HFF-Myc (cell line): ENCODE measurements around the gene STT3B.

ENCODE experiments used
- DNase-seq: peaks from one replicate; pipeline ENCODE4 v3.0.0-alpha.2; 2011; ENCODE audit warnings: low read depth; ENCODE audit errors: extremely low read depth
- H3K4me3 ChIP-seq: replicated peaks from 2 replicates; pipeline ENCODE4 v1.5.1; 2011; ENCODE audit warnings: low read depth, mild to moderate bottlenecking, control low read depth, low read length
- CTCF ChIP-seq: IDR thresholded peaks from 2 replicates; pipeline ENCODE4 v1.5.1; 2012; ENCODE audit warnings: mild to moderate bottlenecking, low read depth, low read length, control low read depth; ENCODE audit errors: missing control alignments

STT3B gene

GRCh38 chr3:31555204-31555603 is 22.5 kb downstream of the STT3B start:
- TF ChIP-seq CTCF, result no peak
- no peak overlapping the region for H3K4me3 ChIP-seq
- DNase-seq, result no peak

- H3K4me3 ChIP-seq, result no peak overlapping the region
- no peak for DNase-seq
- TF ChIP-seq CTCF, result no peak
Observed at GRCh38 chr3:31559872-31560534, 27.3 kb downstream of the STT3B start.

- DNase-seq, result no peak
- H3K4me3 ChIP-seq, result no peak overlapping the region
- TF ChIP-seq CTCF, result no peak
Observed at GRCh38 chr3:31561891-31562290, 29.2 kb downstream of the STT3B start.

GRCh38 chr3:31562525-31562924 is 29.8 kb downstream of the STT3B start:
- H3K4me3 ChIP-seq, result no peak overlapping the region
- TF ChIP-seq CTCF, result no peak
- DNase-seq, result no peak

GRCh38 chr3:31565288-31565687 is 32.6 kb downstream of the STT3B start:
- H3K4me3 ChIP-seq, result no peak overlapping the region
- DNase-seq, result no peak
- TF ChIP-seq CTCF, result no peak

- H3K4me3 ChIP-seq, result no peak overlapping the region
- DNase-seq, result no peak
- TF ChIP-seq CTCF, result peak; percentile 54
Observed at GRCh38 chr3:31567036-31567435, 34.3 kb downstream of the STT3B start.

GRCh38 chr3:31568649-31569048 is 35.9 kb downstream of the STT3B start:
- no peak overlapping the region for H3K4me3 ChIP-seq
- no peak for DNase-seq
- TF ChIP-seq CTCF, result no peak
